CD4-positive, alpha-beta T cell treated with Interleukin-17A for 4 hours (primary cell): Measurements from ENCODE around the gene P2RY8.
"Not testable (repeated sequence)": the region's sequence is repeated elsewhere in the genome, so short reads cannot be mapped to it uniquely, and the experiment has no call there.

Source experiments
- DNase-seq: peaks from one replicate; pipeline ENCODE4 v3.0.0-alpha.2; 2020; ENCODE audit warnings: mixed read lengths

Gene P2RY8

DNA sequence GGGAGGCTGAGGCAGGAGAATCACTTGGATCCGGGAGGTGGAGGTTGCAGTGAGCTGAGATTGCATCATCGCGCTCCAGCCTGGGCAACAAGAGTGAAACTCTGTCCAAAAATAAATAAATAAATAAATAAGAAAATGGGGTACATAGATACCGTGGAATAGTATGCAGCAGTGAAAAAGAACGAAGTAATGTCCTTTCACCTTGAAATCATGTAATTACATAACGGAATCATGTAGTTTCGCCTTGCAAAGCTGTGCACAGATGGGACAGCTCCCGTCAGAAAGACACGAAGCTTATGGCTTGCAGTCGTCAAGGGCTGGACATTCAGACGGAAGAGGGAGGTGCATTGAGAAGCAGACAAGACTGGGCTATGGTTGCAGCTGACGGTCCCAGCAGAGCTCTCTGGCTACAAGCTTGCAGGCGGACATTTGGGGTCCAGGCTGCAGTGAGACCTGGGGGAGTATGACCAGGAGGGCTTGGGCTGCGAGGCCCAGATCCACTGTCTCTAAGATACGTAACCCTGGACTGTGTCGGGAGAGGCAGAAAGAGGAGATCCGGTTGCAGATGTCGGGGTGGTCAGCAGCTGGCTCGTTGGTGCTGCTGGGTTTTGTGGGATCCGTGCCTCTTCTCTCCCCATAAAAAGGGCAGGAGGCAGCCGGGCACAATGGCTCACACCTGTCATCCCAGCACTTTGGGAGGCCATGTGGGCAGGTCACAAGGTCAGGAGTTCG is 6.2 kb upstream of the P2RY8 start:
- no peak for DNase-seq

GRCh38 chrX:1539146-1539545 is 2.2 kb upstream of the P2RY8 start:
- DNase-seq = not testable (repeated sequence)

DNA sequence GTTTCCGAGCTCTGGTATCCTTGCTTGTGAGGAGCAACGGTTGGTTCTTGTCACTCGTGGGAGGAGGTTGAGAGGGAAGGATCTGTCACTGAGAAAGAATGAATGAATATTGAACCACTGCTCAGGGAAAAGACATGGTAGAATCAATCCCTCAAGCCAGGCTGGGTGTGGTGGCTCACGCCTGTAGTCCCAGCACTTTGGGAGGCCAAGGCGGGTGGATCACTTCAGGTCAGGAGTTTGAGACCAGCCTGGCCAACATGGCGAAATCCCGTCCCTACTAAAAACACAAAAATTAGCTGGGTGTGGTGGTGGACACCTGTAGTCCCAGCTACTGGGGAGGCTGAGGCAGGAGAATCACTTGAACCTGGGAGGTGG is 718 bp upstream of the P2RY8 start:
- not testable (repeated sequence) for DNase-seq

GRCh38 chrX:1536712-1537030 is 314 bp downstream of the P2RY8 start:
- no peak for DNase-seq

DNA sequence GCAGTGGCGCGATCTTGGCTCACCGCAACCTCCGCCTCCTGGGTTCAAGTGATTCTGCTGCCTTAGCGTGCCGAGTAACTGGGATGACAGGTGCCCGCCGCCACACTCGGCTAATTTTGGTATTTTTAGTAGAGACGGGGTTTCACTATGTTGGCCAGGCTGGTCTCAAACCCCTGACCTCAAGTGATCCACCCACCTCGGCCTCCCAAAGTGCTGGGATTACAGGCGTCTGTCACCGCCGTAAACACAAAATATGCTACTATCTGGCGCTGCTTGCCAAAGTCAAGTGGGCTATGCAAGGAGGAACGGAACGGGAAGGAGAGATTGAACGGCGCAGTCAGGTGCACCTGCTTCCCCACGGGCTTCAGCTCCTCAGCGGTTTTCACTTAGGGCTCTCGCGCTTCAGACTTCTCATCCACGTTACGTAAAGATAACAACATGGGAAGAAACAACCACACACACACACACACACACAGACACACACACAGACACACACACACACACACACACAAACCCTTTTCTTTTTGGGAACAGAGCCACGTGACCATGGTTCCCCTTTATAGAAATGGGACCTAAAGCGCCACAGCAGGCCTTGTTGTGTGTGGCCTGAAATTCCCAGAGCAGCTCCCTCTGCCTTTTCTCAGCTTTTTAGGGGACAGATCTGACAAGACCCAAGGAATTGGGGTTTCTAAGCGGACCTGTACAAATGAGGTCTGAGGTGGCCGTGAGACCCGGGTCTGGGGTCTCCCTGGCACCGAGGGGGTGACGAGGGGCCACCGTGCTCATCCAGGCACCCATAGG is 1.5 kb downstream of the P2RY8 start:
- peak; percentile 57 for DNase-seq

GRCh38 chrX:1534301-1535168 is 2.5 kb downstream of the P2RY8 start:
- peak; percentile 49 for DNase-seq

DNA sequence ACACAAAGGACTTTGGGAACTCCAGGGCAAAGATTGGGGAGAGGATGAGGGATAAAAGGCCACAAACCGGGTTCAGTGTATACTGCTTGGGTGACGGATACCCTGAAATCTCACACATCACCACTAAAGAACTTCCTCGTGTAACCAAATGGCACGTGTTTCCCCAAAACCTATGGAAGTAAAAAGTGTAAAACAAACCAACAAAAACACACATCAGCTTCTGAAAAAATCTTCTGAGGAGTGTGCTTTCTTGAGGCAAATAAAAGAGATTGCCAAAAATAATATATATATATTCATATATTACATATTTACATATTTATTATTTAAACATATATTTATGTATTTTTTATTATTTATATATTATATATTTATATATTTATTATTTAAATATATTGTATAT is 3.9 kb downstream of the P2RY8 start:
- no peak for DNase-seq

DNA sequence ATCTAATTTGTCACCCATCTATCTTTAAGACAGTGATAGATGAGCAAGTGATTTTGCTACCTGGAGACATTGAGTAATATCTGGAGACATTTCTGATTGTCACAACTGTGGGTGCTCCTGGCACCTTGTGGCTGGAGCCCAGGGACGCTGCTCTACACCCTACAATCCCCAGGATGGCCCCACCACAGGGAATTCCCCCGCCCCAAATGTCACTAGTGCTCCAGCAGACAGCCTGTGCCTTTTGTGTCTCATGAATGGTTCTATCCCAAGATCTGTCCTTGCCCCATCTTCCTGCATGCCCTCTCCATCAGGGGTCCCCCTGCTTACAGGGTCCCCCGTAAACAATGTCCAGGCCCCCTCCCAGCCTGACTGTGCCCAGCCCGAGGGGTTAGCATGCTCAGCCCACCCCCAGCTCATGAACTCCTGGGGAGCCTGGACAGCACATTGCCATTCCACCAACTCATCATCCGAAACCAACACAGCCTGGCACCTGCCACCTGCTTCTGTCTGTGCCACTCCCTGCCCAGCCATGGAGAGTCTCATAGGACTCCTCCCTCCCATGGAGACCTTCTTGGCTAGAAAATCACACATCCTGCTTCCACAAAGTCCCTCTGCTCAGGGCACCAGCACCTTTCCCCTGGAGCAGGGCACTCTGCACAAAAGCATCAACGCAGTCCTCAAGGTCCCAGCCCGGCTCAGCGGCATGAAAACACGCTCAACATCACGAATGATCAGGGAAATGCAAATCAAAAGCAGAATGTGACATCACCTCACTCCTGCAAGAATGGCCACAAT is 5.7 kb downstream of the P2RY8 start:
- no peak for DNase-seq

- DNase-seq = no peak
Observed at GRCh38 chrX:1529756-1530155, 7.2 kb downstream of the P2RY8 start.

GRCh38 chrX:1529328-1529727 is 7.7 kb downstream of the P2RY8 start:
- no peak for DNase-seq

GRCh38 chrX:1528884-1529203 is 8.1 kb downstream of the P2RY8 start:
- DNase-seq = no peak

DNA sequence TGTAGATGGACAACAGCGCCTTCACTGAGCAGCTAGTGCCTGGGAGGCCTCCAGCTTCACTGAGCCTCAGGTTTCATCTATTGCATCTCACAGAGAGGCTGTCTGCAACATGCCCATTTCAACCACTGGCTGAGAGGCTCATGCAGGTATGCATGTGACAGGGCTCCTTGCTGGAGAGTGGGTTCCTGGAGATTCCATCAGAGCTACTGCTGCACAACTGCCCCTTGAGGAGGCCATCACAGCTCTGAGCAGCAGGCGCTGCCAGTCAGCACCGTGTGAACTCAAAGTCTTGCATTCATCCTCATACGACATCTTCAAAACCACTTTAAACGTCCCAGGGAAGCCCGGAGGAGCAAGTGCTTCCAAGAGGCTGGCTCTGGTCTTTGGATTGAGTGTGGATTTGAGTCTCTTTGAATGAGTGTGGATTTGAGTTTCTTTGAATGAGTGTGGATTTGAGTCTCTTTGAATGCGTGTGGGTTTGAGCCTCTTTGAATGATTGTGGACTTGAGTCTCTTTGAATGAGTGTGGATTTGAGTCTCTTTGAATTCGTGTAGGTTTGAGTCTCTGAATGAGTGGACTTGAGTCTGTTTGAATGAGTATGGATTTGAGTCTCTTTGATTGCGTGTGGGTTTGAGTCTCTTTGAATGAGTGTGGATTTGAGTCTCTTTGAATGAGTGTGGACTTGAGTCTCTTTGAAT is 8.7 kb downstream of the P2RY8 start:
- DNase-seq = no peak

GRCh38 chrX:1527457-1527856 is 9.5 kb downstream of the P2RY8 start:
- no peak for DNase-seq

DNA sequence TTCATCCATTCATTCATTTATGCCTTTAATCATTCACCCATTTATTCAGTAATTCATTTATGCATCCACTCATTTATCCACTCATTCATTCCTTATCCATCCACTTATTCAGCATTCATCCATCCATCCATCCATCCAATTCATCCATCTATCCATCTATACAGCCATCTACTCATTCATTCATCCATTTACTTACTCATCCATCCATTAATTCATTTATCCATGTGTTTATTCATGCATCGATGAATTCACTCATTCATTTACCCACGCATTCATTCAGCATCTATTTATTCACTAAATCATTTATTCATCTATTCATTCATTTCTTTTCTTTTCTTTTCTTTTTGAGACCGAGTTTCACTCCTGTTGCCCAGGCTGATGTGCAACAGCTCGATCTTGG is 10.4 kb downstream of the P2RY8 start:
- no peak for DNase-seq

DNA sequence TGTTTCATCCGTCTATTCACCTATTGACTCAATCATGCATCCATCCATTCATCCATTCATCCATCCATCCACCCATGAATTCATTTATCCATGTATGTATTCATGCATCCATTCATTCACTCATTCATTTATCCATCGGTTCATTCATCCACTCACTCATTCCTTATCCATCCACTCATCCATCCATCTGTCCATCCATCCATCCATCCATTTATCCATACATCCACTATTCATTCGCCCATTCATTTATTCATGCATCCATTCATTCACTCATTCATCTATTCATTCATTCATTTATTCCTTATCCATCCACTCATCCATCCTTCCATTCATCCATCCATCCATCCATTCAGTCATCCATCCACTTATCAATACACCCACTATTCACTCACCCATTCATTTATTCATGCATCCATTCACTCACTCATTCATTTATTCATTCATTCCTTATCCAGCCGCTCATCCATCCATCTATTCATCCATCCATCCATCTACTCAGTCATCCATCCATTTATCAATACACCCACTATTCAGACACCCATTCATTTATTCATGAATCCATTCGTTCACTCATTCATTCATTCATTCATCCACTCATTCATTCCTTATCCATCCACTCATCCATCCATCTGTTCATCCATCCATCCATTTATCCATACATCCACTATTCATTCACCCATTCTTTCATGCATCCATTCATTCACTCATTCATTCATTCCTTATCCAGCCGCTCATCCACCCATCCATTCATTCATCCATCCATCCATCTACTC is 11.2 kb downstream of the P2RY8 start:
- no peak for DNase-seq

GRCh38 chrX:1524874-1525582 is 12.0 kb downstream of the P2RY8 start:
- DNase-seq = no peak

DNA sequence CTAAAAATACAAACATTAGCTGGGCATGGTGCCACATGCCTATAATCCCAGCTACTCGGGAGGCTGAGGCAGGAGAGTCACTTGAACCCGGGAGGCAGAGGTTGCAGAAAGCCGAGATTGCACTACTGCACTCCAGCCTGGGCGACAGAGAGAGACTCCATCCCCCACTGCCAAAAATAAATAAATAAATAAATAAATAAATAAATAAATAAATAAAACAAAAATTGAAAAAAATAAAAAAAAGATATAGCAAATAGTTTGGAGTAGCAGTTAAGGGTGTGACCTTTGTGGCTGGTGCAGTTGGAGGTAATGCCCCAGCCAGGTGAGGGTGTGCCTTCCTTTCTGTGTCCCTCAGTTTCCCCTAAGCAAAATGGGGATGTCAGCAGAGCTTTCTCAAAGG is 14.1 kb downstream of the P2RY8 start:
- not testable (repeated sequence) for DNase-seq

DNA sequence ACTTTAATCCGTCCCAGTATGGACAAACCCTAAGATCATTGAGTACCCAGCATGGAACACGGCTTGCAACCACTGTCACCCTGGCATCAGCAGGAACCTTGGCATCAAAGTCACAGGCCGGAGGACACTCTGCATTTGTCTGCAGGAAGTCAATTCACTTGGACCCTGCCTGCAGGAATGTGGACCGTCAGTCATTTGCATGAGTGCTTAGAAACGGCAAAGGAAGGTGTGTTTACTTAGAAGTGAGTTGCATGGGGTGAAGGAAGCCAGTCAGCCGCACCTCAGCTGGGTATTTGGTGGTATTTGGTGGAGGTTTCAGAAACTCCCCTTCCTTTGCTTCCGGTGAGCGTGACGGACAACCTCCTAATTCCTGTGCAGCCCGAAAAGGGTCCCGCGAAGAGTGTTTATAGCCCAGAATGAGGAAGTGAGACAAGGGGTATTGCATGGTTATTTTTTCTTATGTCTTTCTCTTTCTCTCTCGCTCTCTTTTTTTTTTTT is 15.5 kb downstream of the P2RY8 start:
- peak; percentile 67 for DNase-seq

GRCh38 chrX:1520350-1520749 is 16.6 kb downstream of the P2RY8 start:
- no peak for DNase-seq

DNA sequence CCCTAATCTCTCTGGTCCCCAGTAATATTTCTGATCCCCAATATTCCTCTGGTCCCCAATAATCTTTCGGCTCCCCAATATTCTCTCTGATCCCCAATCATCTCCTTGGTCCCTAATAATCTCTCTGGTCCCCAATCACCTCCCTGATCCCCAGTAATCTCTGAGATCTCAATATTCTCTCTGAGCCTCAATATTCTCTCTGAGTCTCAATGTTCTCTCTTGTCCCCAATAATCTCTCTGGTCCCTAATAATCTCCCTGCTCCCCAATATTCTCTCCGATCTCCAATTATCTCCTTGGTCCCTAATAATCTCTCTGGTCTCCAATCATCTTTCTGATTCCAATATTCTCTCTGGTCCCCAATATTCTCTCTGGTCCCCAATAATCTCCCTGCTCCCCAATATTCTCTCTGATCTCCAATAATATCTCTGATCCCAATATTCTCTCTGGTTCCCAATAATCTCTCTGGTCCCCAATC is 17.9 kb downstream of the P2RY8 start:
- no peak for DNase-seq
